H1 (cell line): ENCODE measurements around the gene TRPM6. TPM values are rescaled to one million over a fixed set of nuclear protein-coding genes. Genes with fewer than 3 reads are reported as not detected.

Source experiments
- CREB1 ChIP-seq: IDR thresholded peaks from 2 replicates; pipeline ENCODE4 v1.6.1; 2012; ENCODE audit warnings: inconsistent platforms
- EP300 ChIP-seq, 2 experiments: IDR thresholded peaks; 1 replicate in 1 of 2; 2 replicates in 1 of 2; pipeline ENCODE4 v1.6.1; 2011 to 2012; ENCODE audit warnings: low read depth in 2 of 2, low read length in 2 of 2, mild to moderate bottlenecking in 2 of 2, borderline replicate concordance in 1 of 2, inconsistent platforms in 1 of 2, moderate library complexity in 1 of 2
- RNF2 ChIP-seq: fragments of 200-900, 300-1000 bp; sonication (generic); IDR thresholded peaks from 2 replicates; pipeline ENCODE4 v1.7.1; 2016; ENCODE audit warnings: borderline replicate concordance, low read depth, mild to moderate bottlenecking, antibody characterized with exemption, low read length; ENCODE audit not compliant: poor library complexity, severe bottlenecking; ENCODE audit errors: missing control alignments
- SIRT6 ChIP-seq: IDR thresholded peaks from one replicate; pipeline ENCODE4 v1.7.1; 2012; ENCODE audit warnings: low read length, inconsistent platforms
- TAF1 ChIP-seq: IDR thresholded peaks from 2 replicates; pipeline ENCODE4 v1.6.1; 2011; ENCODE audit warnings: mild to moderate bottlenecking, low read depth, low read length
- USF2 ChIP-seq: IDR thresholded peaks from 2 replicates; pipeline ENCODE4 v1.6.1; 2011; ENCODE audit warnings: low read length, improper control_type of control experiment
- polyA plus RNA-seq, 7 experiments: library from polyadenylated mRNA; depleted of rRNA in 3 of 7; stranded (reverse) in 5 of 7; unstranded in 2 of 7; fragments of >200 nt in 5 of 7; fragments of 200-250 nt in 2 of 7; gene quantifications; 1 replicate in 5 of 7; 2 replicates in 1 of 7; 4 replicates in 1 of 7; pipeline versions ENCODE4 v1.2.1 to v1.2.3, GENCODE V29; 2011 to 2013; ENCODE audit warnings: missing spikeins in 2 of 7, mixed read lengths in 2 of 7
- total RNA-seq: library from RNA; stranded (reverse); fragmentation: NEBNext Ultra II Directional; extraction: Animal tissue kit (Norgen Biotek cat#: 25700); gene quantifications from 2 replicates; pipeline ENCODE4 v1.2.1, GENCODE V29; 2021
- TF ChIP-seq, protein P1 (sequence below): fragments of 300-600 bp; sonication (generic); IDR thresholded peaks from 2 replicates; pipeline ENCODE4 v1.7.1; 2012; ENCODE audit warnings: low read length, moderate library complexity, mild to moderate bottlenecking, inconsistent platforms; ENCODE audit not compliant: insufficient replicate concordance

The TRPM6 gene
- total and polyA plus RNA-seq, 2 of the 8 experiments (the other 6 are each of a cell fraction or from before 2014, with no cell fraction given) = 0.45 to 1.5 TPM

- TF ChIP-seq EP300 (IDR thresholded peaks at IDR 0.05; ENCODE audit: borderline replicate concordance in 1 of 2, low read depth in 2 of 2, low read length in 2 of 2) = no peak
- TF ChIP-seq SIRT6 = no peak
- TF ChIP-seq TAF1 = no peak
- TF ChIP-seq RNF2 = no peak
- TF ChIP-seq, protein P1, sequence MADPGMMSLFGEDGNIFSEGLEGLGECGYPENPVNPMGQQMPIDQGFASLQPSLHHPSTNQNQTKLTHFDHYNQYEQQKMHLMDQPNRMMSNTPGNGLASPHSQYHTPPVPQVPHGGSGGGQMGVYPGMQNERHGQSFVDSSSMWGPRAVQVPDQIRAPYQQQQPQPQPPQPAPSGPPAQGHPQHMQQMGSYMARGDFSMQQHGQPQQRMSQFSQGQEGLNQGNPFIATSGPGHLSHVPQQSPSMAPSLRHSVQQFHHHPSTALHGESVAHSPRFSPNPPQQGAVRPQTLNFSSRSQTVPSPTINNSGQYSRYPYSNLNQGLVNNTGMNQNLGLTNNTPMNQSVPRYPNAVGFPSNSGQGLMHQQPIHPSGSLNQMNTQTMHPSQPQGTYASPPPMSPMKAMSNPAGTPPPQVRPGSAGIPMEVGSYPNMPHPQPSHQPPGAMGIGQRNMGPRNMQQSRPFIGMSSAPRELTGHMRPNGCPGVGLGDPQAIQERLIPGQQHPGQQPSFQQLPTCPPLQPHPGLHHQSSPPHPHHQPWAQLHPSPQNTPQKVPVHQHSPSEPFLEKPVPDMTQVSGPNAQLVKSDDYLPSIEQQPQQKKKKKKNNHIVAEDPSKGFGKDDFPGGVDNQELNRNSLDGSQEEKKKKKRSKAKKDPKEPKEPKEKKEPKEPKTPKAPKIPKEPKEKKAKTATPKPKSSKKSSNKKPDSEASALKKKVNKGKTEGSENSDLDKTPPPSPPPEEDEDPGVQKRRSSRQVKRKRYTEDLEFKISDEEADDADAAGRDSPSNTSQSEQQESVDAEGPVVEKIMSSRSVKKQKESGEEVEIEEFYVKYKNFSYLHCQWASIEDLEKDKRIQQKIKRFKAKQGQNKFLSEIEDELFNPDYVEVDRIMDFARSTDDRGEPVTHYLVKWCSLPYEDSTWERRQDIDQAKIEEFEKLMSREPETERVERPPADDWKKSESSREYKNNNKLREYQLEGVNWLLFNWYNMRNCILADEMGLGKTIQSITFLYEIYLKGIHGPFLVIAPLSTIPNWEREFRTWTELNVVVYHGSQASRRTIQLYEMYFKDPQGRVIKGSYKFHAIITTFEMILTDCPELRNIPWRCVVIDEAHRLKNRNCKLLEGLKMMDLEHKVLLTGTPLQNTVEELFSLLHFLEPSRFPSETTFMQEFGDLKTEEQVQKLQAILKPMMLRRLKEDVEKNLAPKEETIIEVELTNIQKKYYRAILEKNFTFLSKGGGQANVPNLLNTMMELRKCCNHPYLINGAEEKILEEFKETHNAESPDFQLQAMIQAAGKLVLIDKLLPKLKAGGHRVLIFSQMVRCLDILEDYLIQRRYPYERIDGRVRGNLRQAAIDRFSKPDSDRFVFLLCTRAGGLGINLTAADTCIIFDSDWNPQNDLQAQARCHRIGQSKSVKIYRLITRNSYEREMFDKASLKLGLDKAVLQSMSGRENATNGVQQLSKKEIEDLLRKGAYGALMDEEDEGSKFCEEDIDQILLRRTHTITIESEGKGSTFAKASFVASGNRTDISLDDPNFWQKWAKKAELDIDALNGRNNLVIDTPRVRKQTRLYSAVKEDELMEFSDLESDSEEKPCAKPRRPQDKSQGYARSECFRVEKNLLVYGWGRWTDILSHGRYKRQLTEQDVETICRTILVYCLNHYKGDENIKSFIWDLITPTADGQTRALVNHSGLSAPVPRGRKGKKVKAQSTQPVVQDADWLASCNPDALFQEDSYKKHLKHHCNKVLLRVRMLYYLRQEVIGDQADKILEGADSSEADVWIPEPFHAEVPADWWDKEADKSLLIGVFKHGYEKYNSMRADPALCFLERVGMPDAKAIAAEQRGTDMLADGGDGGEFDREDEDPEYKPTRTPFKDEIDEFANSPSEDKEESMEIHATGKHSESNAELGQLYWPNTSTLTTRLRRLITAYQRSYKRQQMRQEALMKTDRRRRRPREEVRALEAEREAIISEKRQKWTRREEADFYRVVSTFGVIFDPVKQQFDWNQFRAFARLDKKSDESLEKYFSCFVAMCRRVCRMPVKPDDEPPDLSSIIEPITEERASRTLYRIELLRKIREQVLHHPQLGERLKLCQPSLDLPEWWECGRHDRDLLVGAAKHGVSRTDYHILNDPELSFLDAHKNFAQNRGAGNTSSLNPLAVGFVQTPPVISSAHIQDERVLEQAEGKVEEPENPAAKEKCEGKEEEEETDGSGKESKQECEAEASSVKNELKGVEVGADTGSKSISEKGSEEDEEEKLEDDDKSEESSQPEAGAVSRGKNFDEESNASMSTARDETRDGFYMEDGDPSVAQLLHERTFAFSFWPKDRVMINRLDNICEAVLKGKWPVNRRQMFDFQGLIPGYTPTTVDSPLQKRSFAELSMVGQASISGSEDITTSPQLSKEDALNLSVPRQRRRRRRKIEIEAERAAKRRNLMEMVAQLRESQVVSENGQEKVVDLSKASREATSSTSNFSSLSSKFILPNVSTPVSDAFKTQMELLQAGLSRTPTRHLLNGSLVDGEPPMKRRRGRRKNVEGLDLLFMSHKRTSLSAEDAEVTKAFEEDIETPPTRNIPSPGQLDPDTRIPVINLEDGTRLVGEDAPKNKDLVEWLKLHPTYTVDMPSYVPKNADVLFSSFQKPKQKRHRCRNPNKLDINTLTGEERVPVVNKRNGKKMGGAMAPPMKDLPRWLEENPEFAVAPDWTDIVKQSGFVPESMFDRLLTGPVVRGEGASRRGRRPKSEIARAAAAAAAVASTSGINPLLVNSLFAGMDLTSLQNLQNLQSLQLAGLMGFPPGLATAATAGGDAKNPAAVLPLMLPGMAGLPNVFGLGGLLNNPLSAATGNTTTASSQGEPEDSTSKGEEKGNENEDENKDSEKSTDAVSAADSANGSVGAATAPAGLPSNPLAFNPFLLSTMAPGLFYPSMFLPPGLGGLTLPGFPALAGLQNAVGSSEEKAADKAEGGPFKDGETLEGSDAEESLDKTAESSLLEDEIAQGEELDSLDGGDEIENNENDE = no peak
- no peak for TF ChIP-seq USF2
- no peak for TF ChIP-seq CREB1
Observed at GRCh38 chr9:74742191-74742790, 145.4 kb downstream of the TRPM6 start (continued).
